ENCODE results near the gene ROPN1B.

ROPN1B gene

DNA sequence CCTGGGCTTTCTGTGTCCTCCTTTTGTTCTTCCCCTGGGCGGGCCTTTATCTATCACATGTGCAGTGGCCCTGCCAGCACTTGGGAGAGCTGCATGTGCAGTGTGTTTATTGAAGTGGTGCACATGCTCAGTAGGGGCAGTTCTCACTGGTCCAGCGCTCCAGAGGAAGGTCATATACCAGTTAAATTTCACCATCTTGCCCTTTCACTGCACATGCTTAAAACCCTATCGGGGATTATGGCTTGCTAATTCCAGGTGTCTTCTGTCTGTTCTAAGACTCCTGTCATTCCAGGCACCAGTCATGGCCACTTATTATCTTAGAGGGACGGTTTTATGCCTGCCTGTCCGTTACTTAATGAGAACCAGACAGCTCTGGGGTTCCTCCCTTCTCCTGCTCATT is 52.2 kb downstream of the ROPN1B start:
- TF ChIP-seq ZFP30 (CRISPR knock-in tag; IDR thresholded peaks at IDR 0.05) = no peak
- no peak for TF ChIP-seq ARNTL (CRISPR knock-in tag; IDR thresholded peaks at IDR 0.05; ENCODE audit: borderline replicate concordance, low read depth)
- TF ChIP-seq, protein P1, sequence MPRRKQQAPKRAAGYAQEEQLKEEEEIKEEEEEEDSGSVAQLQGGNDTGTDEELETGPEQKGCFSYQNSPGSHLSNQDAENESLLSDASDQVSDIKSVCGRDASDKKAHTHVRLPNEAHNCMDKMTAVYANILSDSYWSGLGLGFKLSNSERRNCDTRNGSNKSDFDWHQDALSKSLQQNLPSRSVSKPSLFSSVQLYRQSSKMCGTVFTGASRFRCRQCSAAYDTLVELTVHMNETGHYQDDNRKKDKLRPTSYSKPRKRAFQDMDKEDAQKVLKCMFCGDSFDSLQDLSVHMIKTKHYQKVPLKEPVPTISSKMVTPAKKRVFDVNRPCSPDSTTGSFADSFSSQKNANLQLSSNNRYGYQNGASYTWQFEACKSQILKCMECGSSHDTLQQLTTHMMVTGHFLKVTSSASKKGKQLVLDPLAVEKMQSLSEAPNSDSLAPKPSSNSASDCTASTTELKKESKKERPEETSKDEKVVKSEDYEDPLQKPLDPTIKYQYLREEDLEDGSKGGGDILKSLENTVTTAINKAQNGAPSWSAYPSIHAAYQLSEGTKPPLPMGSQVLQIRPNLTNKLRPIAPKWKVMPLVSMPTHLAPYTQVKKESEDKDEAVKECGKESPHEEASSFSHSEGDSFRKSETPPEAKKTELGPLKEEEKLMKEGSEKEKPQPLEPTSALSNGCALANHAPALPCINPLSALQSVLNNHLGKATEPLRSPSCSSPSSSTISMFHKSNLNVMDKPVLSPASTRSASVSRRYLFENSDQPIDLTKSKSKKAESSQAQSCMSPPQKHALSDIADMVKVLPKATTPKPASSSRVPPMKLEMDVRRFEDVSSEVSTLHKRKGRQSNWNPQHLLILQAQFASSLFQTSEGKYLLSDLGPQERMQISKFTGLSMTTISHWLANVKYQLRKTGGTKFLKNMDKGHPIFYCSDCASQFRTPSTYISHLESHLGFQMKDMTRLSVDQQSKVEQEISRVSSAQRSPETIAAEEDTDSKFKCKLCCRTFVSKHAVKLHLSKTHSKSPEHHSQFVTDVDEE (CRISPR knock-in tag; IDR thresholded peaks at IDR 0.05) = no peak
- TF ChIP-seq ZC3H10 (CRISPR knock-in tag; IDR thresholded peaks at IDR 0.05) = no peak
- TF ChIP-seq, protein P2, sequence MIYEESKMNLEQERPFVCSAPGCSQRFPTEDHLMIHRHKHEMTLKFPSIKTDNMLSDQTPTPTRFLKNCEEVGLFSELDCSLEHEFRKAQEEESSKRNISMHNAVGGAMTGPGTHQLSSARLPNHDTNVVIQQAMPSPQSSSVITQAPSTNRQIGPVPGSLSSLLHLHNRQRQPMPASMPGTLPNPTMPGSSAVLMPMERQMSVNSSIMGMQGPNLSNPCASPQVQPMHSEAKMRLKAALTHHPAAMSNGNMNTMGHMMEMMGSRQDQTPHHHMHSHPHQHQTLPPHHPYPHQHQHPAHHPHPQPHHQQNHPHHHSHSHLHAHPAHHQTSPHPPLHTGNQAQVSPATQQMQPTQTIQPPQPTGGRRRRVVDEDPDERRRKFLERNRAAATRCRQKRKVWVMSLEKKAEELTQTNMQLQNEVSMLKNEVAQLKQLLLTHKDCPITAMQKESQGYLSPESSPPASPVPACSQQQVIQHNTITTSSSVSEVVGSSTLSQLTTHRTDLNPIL (CRISPR knock-in tag; IDR thresholded peaks at IDR 0.05; ENCODE audit: low read depth) = no peak
- TF ChIP-seq ESRRG (CRISPR knock-in tag; IDR thresholded peaks at IDR 0.05) = no peak
- TF ChIP-seq PPARA (CRISPR knock-in tag; IDR thresholded peaks at IDR 0.05; ENCODE audit: borderline replicate concordance) = no peak
- no peak for TF ChIP-seq GLIS3 (CRISPR knock-in tag; IDR thresholded peaks at IDR 0.05)
- TF ChIP-seq ISL1 (CRISPR knock-in tag; IDR thresholded peaks at IDR 0.05) = no peak
- TF ChIP-seq ZNF8 (CRISPR knock-in tag; IDR thresholded peaks at IDR 0.05) = no peak
- no peak for TF ChIP-seq SNAI2 (CRISPR knock-in tag; IDR thresholded peaks at IDR 0.05)
- TF ChIP-seq TCF4 (CRISPR knock-in tag; IDR thresholded peaks at IDR 0.05; ENCODE audit: borderline replicate concordance) = no peak
- no peak for TF ChIP-seq ZNF565 (CRISPR knock-in tag; conservative IDR thresholded peaks at IDR 0.05; ENCODE audit: low read depth)
- TF ChIP-seq, protein P3, sequence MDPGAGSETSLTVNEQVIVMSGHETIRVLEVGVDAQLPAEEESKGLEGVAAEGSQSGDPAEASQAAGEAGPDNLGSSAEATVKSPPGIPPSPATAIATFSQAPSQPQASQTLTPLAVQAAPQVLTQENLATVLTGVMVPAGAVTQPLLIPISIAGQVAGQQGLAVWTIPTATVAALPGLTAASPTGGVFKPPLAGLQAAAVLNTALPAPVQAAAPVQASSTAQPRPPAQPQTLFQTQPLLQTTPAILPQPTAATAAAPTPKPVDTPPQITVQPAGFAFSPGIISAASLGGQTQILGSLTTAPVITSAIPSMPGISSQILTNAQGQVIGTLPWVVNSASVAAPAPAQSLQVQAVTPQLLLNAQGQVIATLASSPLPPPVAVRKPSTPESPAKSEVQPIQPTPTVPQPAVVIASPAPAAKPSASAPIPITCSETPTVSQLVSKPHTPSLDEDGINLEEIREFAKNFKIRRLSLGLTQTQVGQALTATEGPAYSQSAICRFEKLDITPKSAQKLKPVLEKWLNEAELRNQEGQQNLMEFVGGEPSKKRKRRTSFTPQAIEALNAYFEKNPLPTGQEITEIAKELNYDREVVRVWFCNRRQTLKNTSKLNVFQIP (CRISPR knock-in tag; IDR thresholded peaks at IDR 0.05; ENCODE audit: borderline replicate concordance, low read depth) = no peak
- TF ChIP-seq, protein P4, sequence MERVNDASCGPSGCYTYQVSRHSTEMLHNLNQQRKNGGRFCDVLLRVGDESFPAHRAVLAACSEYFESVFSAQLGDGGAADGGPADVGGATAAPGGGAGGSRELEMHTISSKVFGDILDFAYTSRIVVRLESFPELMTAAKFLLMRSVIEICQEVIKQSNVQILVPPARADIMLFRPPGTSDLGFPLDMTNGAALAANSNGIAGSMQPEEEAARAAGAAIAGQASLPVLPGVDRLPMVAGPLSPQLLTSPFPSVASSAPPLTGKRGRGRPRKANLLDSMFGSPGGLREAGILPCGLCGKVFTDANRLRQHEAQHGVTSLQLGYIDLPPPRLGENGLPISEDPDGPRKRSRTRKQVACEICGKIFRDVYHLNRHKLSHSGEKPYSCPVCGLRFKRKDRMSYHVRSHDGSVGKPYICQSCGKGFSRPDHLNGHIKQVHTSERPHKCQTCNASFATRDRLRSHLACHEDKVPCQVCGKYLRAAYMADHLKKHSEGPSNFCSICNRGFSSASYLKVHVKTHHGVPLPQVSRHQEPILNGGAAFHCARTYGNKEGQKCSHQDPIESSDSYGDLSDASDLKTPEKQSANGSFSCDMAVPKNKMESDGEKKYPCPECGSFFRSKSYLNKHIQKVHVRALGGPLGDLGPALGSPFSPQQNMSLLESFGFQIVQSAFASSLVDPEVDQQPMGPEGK (CRISPR knock-in tag; IDR thresholded peaks at IDR 0.05; ENCODE audit: borderline replicate concordance) = no peak
- TF ChIP-seq OSR1 (CRISPR knock-in tag; IDR thresholded peaks at IDR 0.05) = no peak
- TF ChIP-seq BACH2 (CRISPR knock-in tag; IDR thresholded peaks at IDR 0.05; ENCODE audit: borderline replicate concordance) = no peak
- no peak for TF ChIP-seq ZNF70 (CRISPR knock-in tag; IDR thresholded peaks at IDR 0.05)
- TF ChIP-seq, protein P5, sequence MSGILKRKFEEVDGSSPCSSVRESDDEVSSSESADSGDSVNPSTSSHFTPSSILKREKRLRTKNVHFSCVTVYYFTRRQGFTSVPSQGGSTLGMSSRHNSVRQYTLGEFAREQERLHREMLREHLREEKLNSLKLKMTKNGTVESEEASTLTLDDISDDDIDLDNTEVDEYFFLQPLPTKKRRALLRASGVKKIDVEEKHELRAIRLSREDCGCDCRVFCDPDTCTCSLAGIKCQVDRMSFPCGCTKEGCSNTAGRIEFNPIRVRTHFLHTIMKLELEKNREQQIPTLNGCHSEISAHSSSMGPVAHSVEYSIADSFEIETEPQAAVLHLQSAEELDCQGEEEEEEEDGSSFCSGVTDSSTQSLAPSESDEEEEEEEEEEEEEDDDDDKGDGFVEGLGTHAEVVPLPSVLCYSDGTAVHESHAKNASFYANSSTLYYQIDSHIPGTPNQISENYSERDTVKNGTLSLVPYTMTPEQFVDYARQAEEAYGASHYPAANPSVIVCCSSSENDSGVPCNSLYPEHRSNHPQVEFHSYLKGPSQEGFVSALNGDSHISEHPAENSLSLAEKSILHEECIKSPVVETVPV (CRISPR knock-in tag; IDR thresholded peaks at IDR 0.05) = no peak
- no peak for ATAC-seq

DNA sequence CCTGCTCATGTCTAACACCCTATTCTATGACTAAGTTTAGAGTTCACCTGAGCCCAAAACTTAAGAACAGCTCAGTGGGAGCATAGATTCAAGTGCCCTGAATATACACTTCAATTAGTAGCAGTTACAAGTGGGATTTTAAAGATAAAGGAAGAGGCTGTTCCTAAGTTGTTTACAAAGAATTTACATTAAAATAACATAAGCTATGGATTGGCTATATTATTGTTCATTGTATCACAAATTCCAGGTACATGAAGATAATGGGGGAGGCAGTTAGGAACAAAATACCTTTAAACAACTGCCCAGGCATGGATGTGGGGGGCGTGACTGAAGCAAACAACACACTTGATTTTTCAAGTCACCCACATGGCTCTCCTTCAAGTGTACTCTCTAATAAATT is 52.7 kb downstream of the ROPN1B start:
- ATAC-seq = no peak
- TF ChIP-seq RARB (CRISPR knock-in tag; IDR thresholded peaks at IDR 0.05) (no peak), TCF4 (CRISPR knock-in tag; IDR thresholded peaks at IDR 0.05; ENCODE audit: borderline replicate concordance) (no peak), ZNF8 (CRISPR knock-in tag; IDR thresholded peaks at IDR 0.05) (no peak), ARNTL (CRISPR knock-in tag; IDR thresholded peaks at IDR 0.05; ENCODE audit: borderline replicate concordance, low read depth) (no peak), ZNF565 (CRISPR knock-in tag; conservative IDR thresholded peaks at IDR 0.05; ENCODE audit: low read depth) (no peak), ZC3H10 (CRISPR knock-in tag; IDR thresholded peaks at IDR 0.05) (no peak), ESRRG (CRISPR knock-in tag; IDR thresholded peaks at IDR 0.05) (no peak), SNAI2 (CRISPR knock-in tag; IDR thresholded peaks at IDR 0.05) (no peak), OSR1 (CRISPR knock-in tag; IDR thresholded peaks at IDR 0.05) (no peak), ZFP30 (CRISPR knock-in tag; IDR thresholded peaks at IDR 0.05) (no peak), PPARA (CRISPR knock-in tag; IDR thresholded peaks at IDR 0.05; ENCODE audit: borderline replicate concordance) (no peak)
- TF ChIP-seq, protein P4 (CRISPR knock-in tag; IDR thresholded peaks at IDR 0.05; ENCODE audit: borderline replicate concordance) = no peak
- TF ChIP-seq, protein P3 (CRISPR knock-in tag; IDR thresholded peaks at IDR 0.05; ENCODE audit: borderline replicate concordance, low read depth) = no peak
- TF ChIP-seq, protein P1 (CRISPR knock-in tag; IDR thresholded peaks at IDR 0.05) = no peak

Measured in SK-N-SH treated with all-trans-retinoic acid at 6 μM for 48 hours (cell line).